AG04450 (cell line): ENCODE data around the gene ARID5A. TPM values are rescaled to one million over a fixed set of nuclear protein-coding genes. Genes with fewer than 3 reads are reported as not detected.
"Not testable (repeated sequence)": the region's sequence is repeated elsewhere in the genome, so short reads cannot be mapped to it uniquely, and the experiment has no call there.

Experiments
- CTCF ChIA-PET: fragments of 300-600, 350-600 bp; formaldehyde crosslinking; extraction: SDS; loops from one replicate; lab custom pipeline; 2022; ENCODE audit warnings: antibody characterized with exemption, inconsistent platforms; lab: Charles Lee
- POLR2A ChIA-PET: fragments of 350-600 bp; formaldehyde crosslinking; extraction: SDS; loops from one replicate; lab custom pipeline; 2021; ENCODE audit warnings: antibody characterized with exemption, inconsistent platforms; lab: Yijun Ruan, JAX
- DNase-seq: peaks from one replicate; pipeline ENCODE4 v3.0.0-alpha.2; 2011; ENCODE audit warnings: low read depth, low spot score
- H3K27ac ChIP-seq: one replicate; pipeline ENCODE4 v1.5.1; 2012; ENCODE audit warnings: low read depth, low read length, control low read depth
- H3K27me3 ChIP-seq: one replicate; pipeline ENCODE4 v1.6.0; 2012; ENCODE audit warnings: low read length; ENCODE audit not compliant: control insufficient read depth, insufficient read depth
- H3K4me3 ChIP-seq: 2 replicates; pipeline ENCODE4 v1.5.1; 2011; ENCODE audit warnings: mild to moderate bottlenecking, low read depth, low read length, control low read depth
- H3K9me3 ChIP-seq: 2 replicates; pipeline ENCODE4 v1.5.1; 2012; ENCODE audit warnings: low read length; ENCODE audit not compliant: control insufficient read depth, insufficient read depth
- CTCF ChIP-seq: IDR thresholded peaks from 2 replicates; pipeline ENCODE4 v1.5.1; 2011; ENCODE audit warnings: low read depth, low read length, control low read depth, inconsistent platforms
- polyA plus RNA-seq: library from polyadenylated mRNA; depleted of rRNA; stranded (reverse); fragments of >200 nt; gene quantifications from 2 replicates; pipeline ENCODE4 v1.2.3, GENCODE V29; 2011

Gene ARID5A
- polyA plus RNA-seq, 1 experiment, result 3.1 TPM

- DNase-seq, result no peak
- POLR2A ChIA-PET, result no interaction called here
- CTCF ChIA-PET, result no interaction called here
Measured at GRCh38 chr2:96494188-96494587, 42.4 kb upstream of the ARID5A start.

GRCh38 chr2:96495982-96496629 is 40.4 kb upstream of the ARID5A start:
- Histone ChIP-seq H3K27me3 (peaks cover 72% of the 10 kb centered on the region), H3K4me3 (no peak overlapping the region), H3K27ac (no peak overlapping the region), H3K9me3 (no peaks in the 10 kb centered on the region; the same call in 1 of the 2 replicates)
- ChIA-PET POLR2A (no interaction called here), CTCF (interaction anchor here (0.7 kb wide), 1 partner anchor 58 kb away, joined by 3 read pairs; no protein-coding TSS in a partner anchor)
- DNase-seq, result no peak
- no peak for TF ChIP-seq CTCF

More at GRCh38 chr2:96494188-96494587, 42.4 kb upstream of the ARID5A start:
- no peak for TF ChIP-seq CTCF
- Histone ChIP-seq H3K9me3 (no peaks in the 10 kb centered on the region; the same call in 1 of the 2 replicates), H3K4me3 (no peak overlapping the region), H3K27ac (no peak overlapping the region), H3K27me3 (peaks cover 61% of the 10 kb centered on the region)

GRCh38 chr2:96498021-96498431 is 38.5 kb upstream of the ARID5A start:
- TF ChIP-seq CTCF, result no peak
- Histone ChIP-seq H3K27me3 (peaks cover 86% of the 10 kb centered on the region), H3K4me3 (no peak overlapping the region), H3K9me3 (no peaks in the 10 kb centered on the region; the same call in 1 of the 2 replicates), H3K27ac (no peak overlapping the region)
- POLR2A ChIA-PET, result interaction anchor here (0.5 kb wide), 1 partner anchor 15 kb away, joined by 3 read pairs; no protein-coding TSS in a partner anchor
- DNase-seq, result no peak
- CTCF ChIA-PET, result no interaction called here

GRCh38 chr2:96498611-96499010 is 37.9 kb upstream of the ARID5A start:
- CTCF ChIA-PET, DNase-seq, H3K4me3 ChIP-seq, H3K9me3 ChIP-seq, H3K27ac ChIP-seq: not testable (repeated sequence)
- peaks cover 85% of the 10 kb centered on the region for H3K27me3 ChIP-seq
- POLR2A ChIA-PET, result interaction anchor here (0.5 kb wide), 1 partner anchor 14 kb away, joined by 3 read pairs; no protein-coding TSS in a partner anchor

GRCh38 chr2:96499061-96499960 is 37.2 kb upstream of the ARID5A start:
- TF ChIP-seq CTCF, result no peak
- H3K27ac ChIP-seq, result no peak overlapping the region
- peaks cover 81% of the 10 kb centered on the region for H3K27me3 ChIP-seq
- no peak overlapping the region for H3K4me3 ChIP-seq
- POLR2A ChIA-PET, result no interaction called here
- CTCF ChIA-PET, result no interaction called here
- no peaks in the 10 kb centered on the region; the same call in 1 of the 2 replicates for H3K9me3 ChIP-seq
- DNase-seq, result no peak
